Activated CD4-positive, alpha-beta T cell treated with anti-CD3 and anti-CD28 coated beads, Interleukin-10, Interleukin-2, amounts not matched to agents 100 ng/mL and 50 ng/mL, durations not matched to agents 16 hours and 8 hours (primary cell): ENCODE measurements around the gene GPHN.
"Not testable (repeated sequence)": the region's sequence is repeated elsewhere in the genome, so short reads cannot be mapped to it uniquely, and the experiment has no call there.

Source experiments
- DNase-seq: peaks from one replicate; pipeline ENCODE4 v3.0.0-alpha.2; 2020

GPHN gene

DNA sequence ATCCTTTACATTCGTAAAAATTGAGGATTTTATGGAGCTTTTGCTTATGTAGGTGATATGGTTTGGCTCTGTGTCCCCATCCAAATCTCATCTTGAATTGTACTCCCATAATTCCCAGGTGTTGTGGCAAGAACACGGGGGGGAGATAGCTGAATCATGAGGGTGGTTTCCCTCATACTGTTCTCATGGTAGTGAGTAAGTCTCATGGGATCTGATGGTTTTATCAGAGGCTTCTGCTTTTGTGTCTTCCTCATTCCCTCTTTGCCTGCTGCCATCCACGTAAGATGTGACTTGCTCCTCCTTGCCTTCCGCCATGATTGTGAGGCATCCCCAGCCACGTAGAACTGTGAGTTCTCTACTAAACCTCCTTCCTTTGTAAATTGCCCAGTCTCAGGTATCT, 5.1 kb upstream of the GPHN start:
- not testable (repeated sequence) for DNase-seq

DNA sequence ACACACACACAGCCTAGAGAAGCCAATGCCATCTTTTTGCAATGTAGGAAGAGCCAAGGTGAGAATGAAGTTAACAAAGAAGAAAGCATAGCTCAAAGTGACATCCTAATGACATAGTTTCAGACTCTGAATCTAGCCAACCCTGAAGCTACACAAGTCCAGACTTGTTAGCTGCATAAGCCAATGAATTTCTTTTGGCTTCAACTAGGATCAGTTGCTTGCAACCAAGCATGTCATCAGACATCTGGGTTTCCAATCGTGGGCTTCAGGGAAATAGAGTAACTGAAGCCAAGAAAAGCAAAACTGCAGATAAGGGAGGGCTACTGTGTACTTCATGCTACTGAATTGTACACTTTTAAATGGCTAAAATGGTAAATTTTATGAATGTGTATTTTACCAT, 4.4 kb upstream of the GPHN start:
- no peak for DNase-seq

GRCh38 chr14:66507181-66507721, 696 bp upstream of the GPHN start:
- DNase-seq: no peak

DNA sequence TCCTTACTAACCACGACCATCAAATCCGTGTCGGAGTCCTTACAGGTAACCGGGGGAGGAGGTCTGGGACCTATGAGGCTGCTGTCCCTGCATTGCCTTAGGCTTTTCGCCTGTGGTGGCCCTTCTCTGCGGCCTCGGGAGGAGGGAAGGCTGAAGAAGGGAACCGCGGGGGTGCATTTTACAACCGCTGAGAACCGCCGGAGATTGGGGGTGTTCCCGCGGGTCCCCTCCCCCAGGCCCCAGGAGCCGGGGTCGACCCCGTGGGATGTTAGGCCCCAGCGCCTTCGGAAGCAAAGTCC, 549 bp downstream of the GPHN start:
- DNase-seq: no peak

DNA sequence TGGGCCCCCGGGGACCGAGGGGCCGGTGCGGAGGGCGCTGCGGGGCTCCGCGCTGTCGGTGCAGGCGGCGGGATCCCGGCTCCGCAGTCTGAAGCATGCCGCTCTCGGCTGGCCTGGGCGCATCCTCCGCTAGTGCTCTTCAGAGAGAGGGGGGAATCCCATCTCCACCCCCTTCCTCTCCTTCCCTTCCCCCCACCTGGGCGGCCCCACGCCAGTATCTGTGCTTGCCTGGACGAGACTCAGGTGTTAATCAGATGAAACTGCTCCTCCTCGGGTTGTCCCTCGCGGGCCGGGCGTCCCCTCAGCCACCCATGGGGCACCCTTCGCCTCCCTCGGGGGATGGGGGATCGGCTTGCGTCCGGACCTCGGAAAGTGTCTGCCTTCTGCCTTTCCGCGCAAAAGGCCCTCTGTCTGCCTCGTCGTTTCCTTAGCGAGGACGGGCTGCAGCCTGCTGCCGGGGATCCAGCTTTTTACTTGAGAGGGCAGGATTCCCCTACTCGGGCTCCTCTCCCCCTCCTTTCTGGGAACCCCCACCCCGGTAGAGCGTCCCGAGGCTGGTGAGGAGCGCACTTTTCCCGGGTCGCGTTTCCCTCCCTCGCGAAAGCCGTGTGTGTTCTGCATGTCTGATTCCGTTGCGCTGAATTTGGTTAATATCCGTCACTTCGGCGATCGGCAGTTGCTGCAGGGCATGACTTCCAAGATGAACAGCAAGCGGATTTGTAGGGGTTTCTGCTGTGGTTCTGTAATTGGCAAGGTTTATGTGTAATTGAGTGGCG, 1.1 kb downstream of the GPHN start:
- peak; percentile 51 for DNase-seq

DNA sequence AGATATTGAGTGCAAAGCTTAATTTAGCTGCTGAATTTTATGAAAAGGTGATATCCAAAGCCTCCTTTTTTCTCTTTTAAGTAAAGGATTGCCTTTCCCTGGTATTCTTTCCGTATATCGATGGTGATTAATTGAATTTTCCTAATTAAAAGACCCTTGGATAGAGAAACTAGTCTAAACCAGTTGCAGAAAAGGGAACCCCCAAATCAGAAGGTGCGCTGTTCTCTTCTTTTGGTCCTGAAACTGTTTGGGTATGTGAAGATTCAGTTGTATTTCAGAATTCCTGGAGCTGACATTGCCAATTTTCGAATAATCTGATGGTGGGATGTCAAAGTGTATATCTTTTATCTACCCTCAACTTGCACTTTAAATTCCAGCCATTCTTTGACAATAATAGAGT, 1.9 kb downstream of the GPHN start:
- DNase-seq: no peak

DNA sequence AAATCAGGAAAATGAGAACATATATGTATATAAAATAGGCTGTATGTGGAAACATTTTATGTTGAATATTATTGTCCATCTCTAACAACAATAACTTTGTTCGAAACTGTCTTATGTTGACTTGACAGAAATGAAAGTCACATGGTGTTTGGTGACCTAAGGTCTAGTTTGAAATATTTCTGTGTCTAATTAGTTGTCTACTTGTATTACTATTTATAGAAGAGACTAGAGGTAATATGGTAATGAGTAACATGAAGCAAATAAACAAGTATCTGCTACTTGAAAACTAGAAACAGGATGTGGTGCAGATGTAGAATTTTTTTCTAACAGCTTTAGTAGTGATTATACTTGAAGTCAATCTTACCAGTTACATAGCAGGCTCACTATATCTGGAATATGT, 3.9 kb downstream of the GPHN start:
- DNase-seq: peak; percentile 13

DNA sequence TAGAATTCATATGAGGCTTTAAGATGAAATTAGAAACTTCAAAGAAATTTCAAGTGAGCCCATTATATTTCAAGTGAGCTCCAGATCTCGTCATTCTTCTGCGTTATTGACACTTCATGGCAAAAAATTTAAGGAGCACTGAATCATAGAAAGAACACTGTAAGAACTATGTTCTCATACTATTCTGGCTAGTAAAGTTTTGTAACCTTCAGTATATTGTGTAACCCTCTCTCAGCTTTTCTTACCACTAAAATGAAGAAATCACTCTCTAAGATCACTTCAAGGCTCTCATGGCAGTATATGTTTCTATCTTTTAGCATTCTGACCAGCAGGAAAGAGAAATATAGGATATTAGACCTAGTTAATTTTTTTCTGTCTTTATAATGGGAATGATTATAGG, 6.3 kb downstream of the GPHN start:
- no peak for DNase-seq

GRCh38 chr14:66530526-66530925, 22.6 kb downstream of the GPHN start:
- no peak for DNase-seq

DNA sequence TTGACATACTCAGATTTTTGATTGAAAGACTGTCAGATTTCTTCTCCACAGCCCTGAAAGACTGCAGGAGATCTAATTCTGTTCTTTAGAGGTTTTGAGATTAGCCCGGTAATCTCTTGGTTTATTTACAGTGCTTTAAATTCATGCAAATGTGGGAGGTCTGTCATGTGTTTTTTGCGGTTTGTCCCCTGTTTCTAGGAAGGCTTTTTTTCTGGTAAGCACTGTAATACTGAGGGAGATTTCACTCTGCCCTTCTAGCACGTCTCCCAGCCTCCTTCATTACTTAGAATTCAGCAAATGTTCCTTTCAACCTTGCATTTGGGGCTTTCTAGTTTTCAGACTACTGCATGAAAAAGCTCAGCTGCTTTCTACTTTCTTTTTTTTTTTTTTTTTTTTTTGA, 31.1 kb downstream of the GPHN start:
- peak; percentile 17 for DNase-seq

GRCh38 chr14:66540038-66540437, 32.1 kb downstream of the GPHN start:
- no peak for DNase-seq

- DNase-seq: no peak
Measured at GRCh38 chr14:66541627-66542026, 33.7 kb downstream of the GPHN start.

- no peak for DNase-seq
Measured at GRCh38 chr14:66543996-66544395, 36.0 kb downstream of the GPHN start.

DNA sequence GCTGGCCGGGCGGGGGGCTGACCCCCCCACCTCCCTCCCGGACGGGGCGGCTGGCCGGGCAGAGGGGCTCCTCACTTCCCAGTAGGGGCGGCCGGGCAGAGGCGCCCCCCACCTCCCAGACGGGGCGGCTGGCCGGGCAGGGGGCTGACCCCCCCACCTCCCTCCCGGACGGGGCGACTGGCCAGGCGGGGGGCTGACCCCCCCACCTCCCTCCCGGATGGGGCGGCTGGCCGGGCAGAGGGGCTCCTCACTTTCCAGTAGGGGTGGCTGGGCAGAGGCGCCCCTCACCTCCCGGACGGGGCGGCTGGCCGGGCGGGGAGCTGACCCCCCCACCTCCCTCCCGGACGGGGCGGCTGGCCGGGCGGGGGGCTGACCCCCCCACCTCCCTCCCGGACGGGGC, 37.2 kb downstream of the GPHN start:
- DNase-seq: not testable (repeated sequence)

DNA sequence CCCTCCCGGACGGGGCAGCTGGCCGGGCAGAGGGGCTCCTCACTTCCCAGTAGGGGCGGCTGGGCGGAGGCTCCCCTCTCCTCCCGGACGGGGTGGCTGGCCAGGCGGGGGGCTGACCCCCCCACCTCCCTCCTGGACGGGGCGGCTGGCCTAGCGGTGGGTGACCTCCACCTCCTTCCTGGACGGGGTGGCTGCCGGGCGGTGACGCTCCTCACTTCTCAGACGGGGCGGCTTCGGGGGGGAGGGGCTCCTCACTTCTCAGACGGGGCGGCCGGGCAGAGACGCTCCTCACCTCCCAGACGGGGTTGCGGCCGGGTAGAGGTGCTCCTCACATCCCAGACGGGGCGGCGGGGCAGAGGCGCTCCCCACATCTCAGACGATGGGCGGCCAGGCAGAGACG, 37.8 kb downstream of the GPHN start:
- not testable (repeated sequence) for DNase-seq

DNA sequence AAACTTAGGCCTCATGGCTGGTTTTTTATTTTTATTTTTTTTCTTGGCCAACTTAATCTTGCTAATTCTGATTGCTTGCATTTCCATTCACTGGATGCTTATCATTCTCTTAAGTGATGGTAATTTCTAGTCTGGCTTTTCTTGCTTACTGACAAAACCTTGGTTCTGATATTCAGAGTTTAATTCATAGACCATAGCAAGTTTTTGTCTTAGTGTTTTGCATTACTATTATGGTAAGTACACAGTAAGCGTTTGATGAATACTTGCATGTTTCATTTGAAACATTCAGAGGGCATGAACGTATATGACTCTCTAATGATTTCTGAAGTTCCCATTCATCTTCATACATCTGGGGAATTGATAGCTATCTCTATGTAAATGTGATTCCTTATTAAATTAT, 55.8 kb downstream of the GPHN start:
- DNase-seq: no peak

GRCh38 chr14:66568220-66568619, 60.3 kb downstream of the GPHN start:
- no peak for DNase-seq

GRCh38 chr14:66572826-66573225, 64.9 kb downstream of the GPHN start:
- DNase-seq: no peak

- DNase-seq: no peak
Measured at GRCh38 chr14:66575014-66575413, 67.1 kb downstream of the GPHN start.

GRCh38 chr14:66575939-66576338, 68.0 kb downstream of the GPHN start:
- DNase-seq: no peak

GRCh38 chr14:66587753-66588152, 79.8 kb downstream of the GPHN start:
- not testable (repeated sequence) for DNase-seq

DNA sequence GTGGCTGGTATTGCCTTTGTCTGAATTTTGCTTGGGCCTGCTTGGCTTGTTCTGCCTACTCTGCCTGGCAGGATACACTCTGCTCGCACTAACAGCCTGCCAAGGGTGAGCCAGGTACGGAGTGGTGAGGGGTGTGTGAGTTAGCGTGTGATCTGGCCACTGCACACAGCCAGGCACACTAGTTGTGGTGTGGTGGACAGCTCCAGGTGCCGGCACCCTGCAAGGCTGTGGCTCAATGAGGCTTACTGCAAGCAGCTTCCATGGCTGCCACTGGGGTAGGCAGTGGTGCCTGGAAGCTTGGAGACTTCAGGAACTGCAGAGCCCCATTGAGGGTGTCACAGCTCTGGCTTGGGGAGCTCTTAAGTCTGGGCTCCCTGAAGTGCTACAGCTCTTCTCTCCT, 87.4 kb downstream of the GPHN start:
- no peak for DNase-seq

- DNase-seq: no peak
Measured at GRCh38 chr14:66596241-66596985, 88.5 kb downstream of the GPHN start.

- DNase-seq: no peak
Measured at GRCh38 chr14:66600416-66600815, 92.5 kb downstream of the GPHN start.
